Tongue (tissue), 2 donors: ENCODE results near the gene CLGN. TPM values are rescaled to one million over a fixed set of nuclear protein-coding genes. Genes with fewer than 3 reads are reported as not detected.
A peak's percentile ranks its signal among the peaks of the same experiment; 100 is the strongest.

ENCODE experiments used
- DNase-seq: peaks from one replicate; pipeline ENCODE4 v3.0.0-alpha.2; 2015
- total RNA-seq: library from RNA; depleted of rRNA; stranded (reverse); fragments of >200 nt; gene quantifications from one replicate; pipeline ENCODE4 v1.2.3, GENCODE V29; 2014

Gene CLGN
- total RNA-seq, 1 donor from 2014 or later, result 5.3 TPM

- DNase-seq, result no peak
Measured at GRCh38 chr4:140382732-140383131, 44.7 kb downstream of the CLGN start.

GRCh38 chr4:140374130-140374477 lies 53.3 kb downstream of the CLGN start:
- DNase-seq, result no peak

GRCh38 chr4:140373328-140374129 lies 53.9 kb downstream of the CLGN start, which contains the start of gene SCOC:
TSS of gene SCOC (plus strand) at chr4:140373646. CDS start at chr4:140379171, 5,525 bp downstream.
- DNase-seq, result peak; percentile 100

- DNase-seq, result peak; percentile 57
Measured at GRCh38 chr4:140372751-140373327, 54.6 kb downstream of the CLGN start.

GRCh38 chr4:140368686-140369085 lies 58.8 kb downstream of the CLGN start:
- no peak for DNase-seq

- no peak for DNase-seq
Measured at GRCh38 chr4:140367738-140368137, 59.7 kb downstream of the CLGN start.

- DNase-seq, result no peak
Measured at GRCh38 chr4:140363558-140363957, 63.9 kb downstream of the CLGN start.

GRCh38 chr4:140363051-140363450 lies 64.4 kb downstream of the CLGN start:
- no peak for DNase-seq

GRCh38 chr4:140361099-140361498 lies 66.3 kb downstream of the CLGN start:
- DNase-seq, result no peak

GRCh38 chr4:140359562-140360427 lies 67.7 kb downstream of the CLGN start:
- DNase-seq, result peak; percentile 87

GRCh38 chr4:140358281-140358680 lies 69.2 kb downstream of the CLGN start:
- DNase-seq, result no peak

- DNase-seq, result no peak
Measured at GRCh38 chr4:140357868-140358267, 69.6 kb downstream of the CLGN start.

- no peak for DNase-seq
Measured at GRCh38 chr4:140355288-140355687, 72.2 kb downstream of the CLGN start.

GRCh38 chr4:140353786-140354185 lies 73.7 kb downstream of the CLGN start:
- no peak for DNase-seq

GRCh38 chr4:140351093-140352075 lies 76.1 kb downstream of the CLGN start:
- DNase-seq, result no peak

- DNase-seq, result no peak
Measured at GRCh38 chr4:140349816-140350215, 77.6 kb downstream of the CLGN start.

GRCh38 chr4:140346136-140346535 lies 81.3 kb downstream of the CLGN start:
- no peak for DNase-seq

GRCh38 chr4:140344621-140345020 lies 82.8 kb downstream of the CLGN start:
- DNase-seq, result peak; percentile 15

- no peak for DNase-seq
Measured at GRCh38 chr4:140344101-140344500, 83.3 kb downstream of the CLGN start.

- DNase-seq, result no peak
Measured at GRCh38 chr4:140343303-140343702, 84.1 kb downstream of the CLGN start.

GRCh38 chr4:140342620-140343019 lies 84.8 kb downstream of the CLGN start:
- DNase-seq, result no peak
